SK-MEL-5 (cell line): Measurements from ENCODE around the gene CDX2. TPM values are rescaled to one million over a fixed set of nuclear protein-coding genes. Genes with fewer than 3 reads are reported as not detected.
"Not testable (repeated sequence)": the region's sequence is repeated elsewhere in the genome, so short reads cannot be mapped to it uniquely, and the experiment has no call there.

Source experiments
- DNase-seq: peaks from one replicate; pipeline ENCODE4 v3.0.0-alpha.2; 2016; ENCODE audit warnings: low read depth, low spot score
- in situ Hi-C: cut with HindIII; loops from 2 replicates; pipeline ENCODE4 v1.10.0; 2016; ENCODE audit warnings: low sequenced_read_pairs, high pct_unique_total_duplicates, low pct_unique_long_range_greater_than_20kb
- total RNA-seq: library from RNA; depleted of rRNA; stranded (reverse); fragments of >200 nt; shearing (Covaris generic); gene quantifications from 2 replicates; pipeline ENCODE4 v1.2.3, GENCODE V29; 2014

The CDX2 gene
- total RNA-seq, 1 experiment from 2014 or later: 4.4 TPM

DNA sequence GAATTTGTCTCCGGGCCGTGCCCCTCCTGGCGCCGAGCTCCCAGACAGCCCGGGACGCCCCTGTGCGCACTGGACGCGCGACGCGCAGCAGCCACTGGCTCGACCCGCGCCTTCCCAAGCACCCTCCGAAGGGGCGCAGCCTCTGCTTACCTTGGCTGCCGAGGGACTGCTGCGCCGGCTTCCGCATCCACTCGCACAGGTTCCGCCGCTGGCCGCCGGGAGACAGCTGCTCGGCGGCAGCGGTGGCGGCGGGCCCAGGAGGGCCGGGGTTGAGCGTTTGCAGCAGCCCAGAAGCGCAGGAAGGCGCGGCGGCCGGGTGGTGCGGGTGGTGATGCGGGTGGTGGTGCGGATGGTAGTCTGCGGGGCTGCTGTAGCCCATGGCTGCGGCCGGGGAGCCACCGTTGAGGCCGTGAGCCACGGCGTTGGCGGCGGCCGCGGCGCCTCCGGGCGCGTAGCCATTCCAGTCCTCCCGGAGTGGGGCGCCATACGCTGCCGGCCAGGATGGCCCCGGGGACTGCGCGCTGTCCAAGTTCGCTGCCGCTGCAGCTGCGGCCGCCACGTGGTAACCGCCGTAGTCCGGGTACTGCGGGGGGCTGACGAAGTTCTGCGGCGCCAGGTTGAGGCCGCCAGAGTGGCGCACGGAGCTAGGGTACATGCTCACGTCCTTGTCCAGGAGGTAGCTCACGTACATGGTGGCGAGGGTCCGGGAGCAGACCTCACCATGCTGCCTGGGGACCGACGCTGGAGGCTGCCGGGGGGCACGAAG, 616 bp downstream of the CDX2 start:
- no peak for DNase-seq
- in situ Hi-C loops: loop anchor here (25.0 kb wide), 1 partner anchor 106 kb away; no protein-coding TSS in a partner anchor

DNA sequence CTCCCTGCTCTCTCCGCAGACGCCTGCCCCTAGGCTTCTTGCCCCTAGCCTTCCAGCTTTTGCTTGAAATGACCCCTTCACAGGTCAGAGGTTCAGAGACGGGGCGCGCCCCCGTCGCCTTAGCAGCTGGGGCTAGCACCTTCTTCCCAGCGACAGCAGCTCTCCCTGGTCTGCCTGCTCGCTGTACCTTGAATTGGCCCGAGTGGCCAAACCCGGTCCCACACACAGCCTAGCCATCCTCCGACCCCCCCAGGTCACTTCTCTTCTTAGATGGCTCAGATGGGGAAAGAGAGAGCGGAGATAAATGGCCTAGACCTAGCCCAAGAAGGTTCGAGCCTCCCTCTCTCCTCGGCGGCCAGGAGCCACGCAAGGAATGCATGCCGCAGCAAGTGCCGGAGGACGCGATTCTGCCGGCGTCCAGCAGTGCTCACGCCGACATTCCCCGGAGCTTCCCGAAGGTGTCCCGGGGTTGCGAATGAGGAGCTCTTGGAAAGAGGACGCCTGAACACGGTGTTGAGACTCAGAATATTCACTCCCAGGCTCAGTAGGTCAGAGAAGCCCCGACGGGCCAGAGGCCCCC, 1.3 kb downstream of the CDX2 start:
- in situ Hi-C loops: loop anchor here (25.0 kb wide), 1 partner anchor 106 kb away; no protein-coding TSS in a partner anchor

DNA sequence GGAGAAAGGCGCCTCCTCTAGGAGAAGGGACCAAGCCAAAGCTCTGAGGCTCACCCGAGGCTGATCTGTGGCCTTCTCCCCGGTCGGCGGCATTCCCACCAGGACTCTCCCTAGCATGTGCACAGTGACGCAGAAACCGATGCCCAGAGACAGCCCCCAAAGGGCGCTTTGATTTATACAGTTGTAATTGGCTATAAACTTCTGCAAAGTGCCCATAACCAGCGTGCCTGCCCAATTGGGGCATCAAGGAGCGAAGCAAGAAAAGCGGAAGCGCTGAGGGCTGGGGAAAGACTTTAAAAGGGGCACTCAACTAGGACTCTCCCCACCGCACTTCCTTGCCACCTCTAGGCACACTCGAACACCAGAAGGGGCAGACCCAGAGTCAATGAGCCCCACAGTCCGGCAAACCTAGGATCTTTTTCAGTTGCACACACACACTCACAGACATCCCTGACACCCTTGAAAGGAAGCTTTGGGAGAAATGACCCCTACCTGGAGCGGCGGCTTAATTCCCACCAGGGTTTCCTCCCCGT, 1.8 kb downstream of the CDX2 start:
- DNase-seq: no peak
- in situ Hi-C loops: loop anchor here (25.0 kb wide), 1 partner anchor 105 kb away; no protein-coding TSS in a partner anchor

More for the DNA sequence above, 1.3 kb downstream of the CDX2 start:
- no peak for DNase-seq

DNA sequence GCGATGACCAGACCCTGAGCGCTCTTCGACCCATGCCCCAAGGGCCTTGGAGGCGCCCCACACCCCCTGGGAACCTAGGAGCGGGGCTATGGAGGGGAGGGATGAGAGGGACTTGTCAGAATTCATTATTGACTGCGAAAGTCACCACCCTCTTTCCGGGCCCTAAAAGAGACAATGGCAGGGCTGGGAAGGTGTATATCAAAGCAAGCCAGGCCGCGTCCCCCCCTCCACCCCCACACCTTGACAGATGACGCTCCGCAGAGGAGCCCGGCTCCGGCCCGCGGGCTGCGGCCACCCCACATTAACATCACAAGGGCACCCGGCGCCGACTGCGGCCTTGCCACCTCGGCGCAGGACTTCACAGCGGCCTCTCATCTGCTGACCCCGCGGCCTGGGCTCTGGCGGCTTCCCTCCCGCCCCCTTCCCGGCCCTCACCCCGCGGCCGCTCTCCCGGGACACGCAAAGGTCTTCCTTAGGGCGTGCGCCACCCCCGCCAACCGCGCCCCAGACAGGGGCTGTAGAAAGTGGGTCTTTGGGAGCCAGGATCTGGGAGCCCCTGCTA, 2.4 kb downstream of the CDX2 start:
- in situ Hi-C loops: loop anchor here (25.0 kb wide), 1 partner anchor 104 kb away; no protein-coding TSS in a partner anchor

DNA sequence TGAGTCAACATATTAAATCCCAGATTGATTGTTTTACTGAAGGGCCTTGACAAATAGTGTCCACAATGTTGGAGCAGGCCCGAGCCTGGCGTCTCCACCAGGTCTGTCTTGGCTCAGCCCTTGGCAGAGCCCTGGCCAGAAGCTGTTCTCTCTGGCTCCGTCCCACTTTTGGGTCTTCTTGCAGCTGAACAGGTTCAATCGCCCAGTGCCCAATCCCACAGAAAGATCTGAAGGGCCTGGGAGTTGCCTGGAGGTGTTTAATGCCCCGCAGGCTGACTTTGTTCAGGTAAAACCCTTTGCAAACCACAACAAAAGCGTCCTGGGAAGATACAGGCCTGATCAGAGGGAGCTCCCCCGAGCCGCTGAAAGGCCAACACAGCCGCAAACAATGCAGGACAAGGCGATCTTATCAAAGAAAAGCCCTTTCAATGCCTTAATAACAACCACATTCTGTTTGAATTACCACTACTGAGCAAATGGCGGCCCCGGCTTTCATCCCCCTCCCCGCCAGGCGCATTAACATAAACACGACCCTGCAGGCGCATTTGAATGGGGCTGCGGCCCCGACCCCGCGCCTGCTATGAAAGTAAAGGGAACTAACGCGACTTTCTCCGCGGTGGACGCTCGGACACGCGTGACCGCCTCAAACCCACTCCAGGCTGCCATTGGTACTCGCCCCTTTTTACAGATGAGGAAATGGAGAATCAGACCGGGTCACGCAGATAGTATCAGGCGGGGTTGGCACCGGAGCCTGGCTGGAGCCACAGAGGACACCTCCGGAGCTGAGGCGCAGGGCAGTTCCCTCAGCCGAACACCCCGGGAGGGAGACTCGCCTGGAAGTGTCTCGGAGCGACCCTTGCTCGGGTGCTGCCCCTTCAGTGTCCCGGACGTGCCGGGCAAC, 3.1 kb downstream of the CDX2 start:
- in situ Hi-C loops: loop anchor here (25.0 kb wide), 1 partner anchor 104 kb away; no protein-coding TSS in a partner anchor
- no peak for DNase-seq

More for the DNA sequence above, 2.4 kb downstream of the CDX2 start:
- no peak for DNase-seq

DNA sequence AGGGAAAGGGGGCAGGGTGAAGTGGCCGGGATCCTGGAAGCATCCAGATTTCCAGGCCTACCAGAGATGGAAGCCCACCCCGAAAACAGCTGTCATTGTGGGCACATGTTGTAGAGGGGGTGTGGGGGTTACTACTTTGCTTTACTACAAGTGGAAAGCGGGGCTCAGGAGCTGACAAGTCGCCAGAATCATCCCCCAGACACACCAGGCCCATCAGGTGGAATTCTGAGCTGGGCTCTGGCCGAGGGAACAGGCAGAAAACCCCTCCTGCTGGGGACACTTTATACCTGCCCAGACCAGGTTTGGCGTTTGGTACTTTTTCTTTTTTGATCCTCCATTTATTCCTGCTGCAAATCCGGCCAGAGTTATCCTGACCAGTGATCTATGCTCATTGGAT, 3.8 kb downstream of the CDX2 start:
- in situ Hi-C loops: loop anchor here (25.0 kb wide), 1 partner anchor 103 kb away; no protein-coding TSS in a partner anchor
- DNase-seq: no peak

DNA sequence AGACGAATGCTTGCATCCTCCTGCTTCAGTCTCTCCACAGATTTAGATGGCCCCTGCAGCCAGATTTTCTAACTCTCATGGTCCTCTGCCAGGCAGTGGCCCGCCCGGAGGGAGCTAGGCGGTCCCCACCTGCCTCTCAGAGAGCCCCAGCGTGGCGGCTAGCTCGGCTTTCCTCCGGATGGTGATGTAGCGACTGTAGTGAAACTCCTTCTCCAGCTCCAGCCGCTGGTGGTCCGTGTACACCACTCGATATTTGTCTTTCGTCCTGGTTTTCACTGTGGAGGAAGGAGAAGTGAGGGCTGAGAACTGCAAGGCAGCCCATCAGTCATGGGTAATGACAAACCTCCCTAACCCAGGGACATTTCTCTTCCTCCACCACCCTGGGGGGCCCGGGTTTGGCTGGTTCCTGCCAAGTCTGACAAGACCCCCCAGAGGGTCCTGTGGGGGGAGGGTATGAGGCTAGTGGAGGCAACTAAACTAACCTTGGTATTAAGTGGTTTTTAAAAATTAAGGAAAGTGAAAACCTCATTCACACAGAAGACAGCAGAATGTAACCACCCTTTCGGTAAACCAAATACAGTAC, 4.3 kb downstream of the CDX2 start:
- in situ Hi-C loops: loop anchor here (25.0 kb wide), 1 partner anchor 103 kb away; no protein-coding TSS in a partner anchor
- DNase-seq: no peak

DNA sequence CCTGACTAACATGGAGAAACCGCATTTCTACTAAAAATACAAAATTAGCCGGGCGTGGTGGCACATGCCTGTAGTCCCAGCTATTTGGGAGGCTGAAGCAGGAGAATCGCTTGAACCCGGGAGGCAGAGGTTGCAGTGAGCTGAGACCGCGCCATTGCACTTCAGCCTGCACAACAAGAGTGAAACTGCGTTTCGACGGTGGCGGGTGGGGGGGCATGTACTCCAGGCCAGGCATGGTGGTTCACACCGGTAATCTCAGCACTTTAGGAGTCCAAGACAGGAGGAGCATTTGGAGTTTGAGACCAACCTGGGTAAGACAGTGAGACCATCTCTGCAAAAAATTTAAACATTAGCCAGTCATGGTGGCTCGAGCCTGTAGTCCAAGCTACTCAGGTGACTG, 4.9 kb downstream of the CDX2 start:
- not testable (repeated sequence) for DNase-seq
- in situ Hi-C loops: loop anchor here (25.0 kb wide), 1 partner anchor 102 kb away; no protein-coding TSS in a partner anchor

DNA sequence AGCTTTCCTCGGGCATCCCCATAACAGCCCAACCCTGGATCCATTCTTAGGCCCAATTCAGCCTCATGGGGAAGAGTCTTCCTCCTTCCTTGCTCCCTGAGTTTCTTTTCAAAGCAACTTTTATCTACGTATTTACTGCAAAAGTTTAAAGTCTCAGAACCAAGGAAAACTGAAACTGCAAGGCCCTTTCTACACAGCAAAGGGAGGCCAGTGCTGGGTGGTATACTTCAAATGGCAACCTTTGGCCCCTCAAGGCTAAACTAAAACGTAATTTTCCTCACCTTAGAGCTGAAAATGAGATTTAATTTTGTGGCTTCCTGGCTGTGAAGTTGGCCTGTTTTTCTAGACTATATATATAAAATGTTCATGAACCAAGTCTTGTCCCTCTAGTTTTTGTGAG, 5.6 kb downstream of the CDX2 start:
- DNase-seq: no peak
- in situ Hi-C loops: loop anchor here (25.0 kb wide), 1 partner anchor 101 kb away; no protein-coding TSS in a partner anchor

DNA sequence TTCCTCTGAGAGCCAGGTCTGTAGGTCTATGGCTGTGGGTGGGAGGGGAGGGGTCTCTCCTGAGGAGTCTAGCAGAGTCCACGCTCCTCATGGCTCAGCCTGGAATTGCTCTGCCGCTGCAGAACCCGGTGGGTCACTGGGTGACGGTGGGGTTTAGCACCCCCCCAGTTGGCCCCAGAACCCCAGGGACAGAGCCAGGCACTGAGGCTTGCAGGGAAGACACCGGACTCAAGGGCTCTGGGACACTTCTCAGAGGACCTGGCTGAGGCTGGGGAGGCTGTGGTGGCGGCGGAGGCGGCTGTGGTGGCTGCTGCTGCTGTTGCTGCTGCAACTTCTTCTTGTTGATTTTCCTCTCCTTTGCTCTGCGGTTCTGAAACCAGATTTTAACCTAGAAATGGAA, 6.1 kb downstream of the CDX2 start:
- no peak for DNase-seq
- in situ Hi-C loops: loop anchor here (25.0 kb wide), 1 partner anchor 101 kb away; no protein-coding TSS in a partner anchor

DNA sequence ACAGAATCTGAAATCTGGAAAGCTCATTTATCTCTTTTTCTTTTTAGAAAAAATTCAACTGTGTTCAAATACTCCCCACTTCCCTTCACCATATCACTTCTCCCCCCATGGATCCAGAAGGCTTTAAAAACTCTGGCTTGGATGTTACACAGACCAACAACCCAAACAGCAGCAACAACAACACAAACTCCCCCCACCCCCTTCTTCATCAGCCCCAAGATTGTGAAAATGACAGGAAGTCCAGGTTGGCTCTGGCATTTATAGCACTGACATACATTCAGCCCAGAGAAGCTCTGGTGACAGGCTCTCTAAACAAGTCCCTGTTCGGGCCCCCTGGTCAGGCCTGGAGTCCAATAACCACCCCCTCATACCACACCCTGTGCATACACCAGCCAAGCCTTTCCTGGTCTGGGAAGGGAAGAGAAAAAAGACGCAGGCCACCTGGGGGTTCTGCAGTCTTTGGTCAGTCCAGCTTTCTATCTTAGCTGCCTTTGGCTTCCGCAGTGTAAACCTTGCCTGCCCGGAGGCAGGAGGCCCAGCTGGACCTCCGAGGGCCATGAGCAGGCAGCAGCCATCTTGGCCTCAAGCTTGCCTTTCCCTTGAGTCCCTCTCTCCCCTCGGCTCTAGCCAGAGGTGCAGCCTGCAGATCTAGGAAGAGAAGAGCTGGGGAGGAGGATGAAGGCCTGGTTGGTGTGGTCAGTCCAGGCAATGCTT, 6.8 kb downstream of the CDX2 start:
- in situ Hi-C loops: loop anchor here (25.0 kb wide), 1 partner anchor 100 kb away; no protein-coding TSS in a partner anchor
- DNase-seq: no peak

DNA sequence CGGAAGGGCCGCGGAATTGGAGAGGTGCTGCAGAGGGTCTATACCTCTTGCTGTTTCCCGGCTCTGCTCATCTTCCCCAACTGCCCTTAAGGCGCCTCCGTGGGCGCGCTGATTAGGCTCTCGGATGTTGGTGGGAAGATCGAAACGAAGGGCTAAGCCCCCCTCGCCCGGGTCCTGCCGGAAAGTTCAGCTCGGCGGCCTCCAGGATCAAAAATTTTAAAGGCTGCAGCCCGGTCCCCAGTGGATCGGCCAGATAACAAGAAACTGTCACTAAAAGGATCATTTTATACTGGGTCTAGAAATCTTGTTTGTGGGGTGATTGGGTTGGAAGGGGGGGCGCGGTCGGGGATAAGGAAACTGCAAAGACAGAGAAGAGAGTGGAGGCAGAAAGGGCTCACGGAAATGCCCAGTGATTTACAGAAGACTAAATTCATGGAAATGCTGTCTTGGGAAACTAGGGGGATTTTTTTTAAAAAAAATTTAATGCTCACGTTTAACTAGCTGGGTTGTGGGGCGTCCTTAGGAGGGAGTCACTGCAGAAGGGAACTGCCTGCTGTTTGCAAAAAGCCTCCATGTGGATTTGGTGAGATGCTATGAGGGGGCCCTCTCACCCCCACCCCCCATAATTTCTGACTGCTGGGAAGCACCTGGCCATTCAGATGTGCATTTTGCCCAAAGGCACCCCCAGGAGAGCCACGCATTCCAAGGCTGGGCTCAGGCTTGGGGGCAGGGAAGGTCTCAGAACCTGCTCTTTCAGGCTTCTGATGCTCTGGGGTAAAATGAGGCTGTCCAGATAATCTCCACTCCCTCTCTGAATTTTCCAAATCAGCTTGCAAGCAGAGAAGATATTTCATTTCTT, 7.7 kb downstream of the CDX2 start:
- in situ Hi-C loops: loop anchor here (25.0 kb wide), 1 partner anchor 99 kb away; no protein-coding TSS in a partner anchor
- no peak for DNase-seq

DNA sequence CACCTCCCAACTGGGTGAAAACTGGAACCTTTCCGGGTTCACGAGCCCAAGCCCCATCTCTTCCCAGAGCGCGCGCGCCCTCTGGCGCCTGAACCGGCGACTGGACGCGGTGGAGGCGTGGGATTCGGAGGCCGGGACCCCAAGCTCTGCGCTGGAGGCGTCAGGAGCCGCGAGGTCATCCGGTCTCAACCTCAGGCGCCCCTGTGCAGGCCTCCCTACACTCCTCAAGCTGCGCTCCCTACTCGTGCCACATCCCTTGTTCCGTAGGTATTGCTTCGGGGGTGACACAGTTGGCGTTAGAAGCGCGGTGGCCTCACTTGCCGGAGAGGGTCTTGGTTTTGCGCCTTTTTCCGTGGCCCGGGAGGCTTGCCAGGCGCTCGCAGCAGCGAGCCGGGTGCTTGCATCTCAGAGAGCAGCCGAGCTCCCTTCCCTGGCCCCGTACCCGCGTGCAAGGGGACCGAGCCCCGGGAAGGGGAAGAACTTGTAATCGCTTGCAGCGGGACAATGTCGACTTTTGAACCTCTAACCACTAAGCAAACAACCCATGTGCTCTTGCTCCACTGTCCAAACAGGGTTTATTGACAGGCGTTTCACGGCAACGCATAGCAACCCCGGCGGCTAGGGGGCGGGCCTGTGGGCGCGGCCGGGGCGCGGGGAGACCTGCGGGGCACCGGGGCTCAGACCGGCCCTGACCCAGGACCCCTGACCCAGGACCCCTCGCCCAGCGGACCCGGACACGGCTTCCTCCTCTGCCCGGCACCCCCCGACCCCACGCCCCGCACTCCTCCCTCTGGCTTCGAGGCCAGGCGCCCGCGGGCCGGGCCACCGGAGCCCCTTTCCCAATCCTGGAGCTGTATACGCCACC, 8.5 kb downstream of the CDX2 start:
- no peak for DNase-seq
- in situ Hi-C loops: loop anchor here (25.0 kb wide), 1 partner anchor 98 kb away; no protein-coding TSS in a partner anchor

DNA sequence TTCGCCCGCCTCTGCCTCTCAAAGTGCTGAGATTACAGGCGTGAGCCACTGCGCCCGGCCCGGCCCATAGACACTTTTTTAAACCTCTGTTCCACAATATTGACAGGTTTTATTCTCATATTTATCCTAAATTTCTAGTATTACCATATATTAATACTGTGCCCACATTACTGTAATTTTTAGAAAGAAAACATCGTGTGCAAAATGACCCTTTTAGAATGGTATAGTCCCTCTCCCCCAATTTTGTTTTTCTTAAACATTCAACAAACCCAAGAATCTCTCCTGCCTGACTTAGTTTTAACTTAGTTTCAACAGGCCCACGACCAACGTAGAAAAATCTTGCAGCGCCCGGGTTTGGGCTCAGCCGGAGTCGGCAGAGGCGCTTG, 9.1 kb downstream of the CDX2 start:
- no peak for DNase-seq
- in situ Hi-C loops: loop anchor here (25.0 kb wide), 1 partner anchor 98 kb away; no protein-coding TSS in a partner anchor
